Measurements from ENCODE around the gene NRTN. TPM values are rescaled to one million over a fixed set of nuclear protein-coding genes. Genes with fewer than 3 reads are reported as not detected.

NRTN gene
- total and polyA plus RNA-seq, 2 experiments from 2014 or later = 4.0 to 5.5 TPM

- Histone ChIP-seq H3K4me3 (peak overlapping the region; percentile 57), H3K27ac (ENCODE audit: low read depth) (no peak overlapping the region), H3K4me2 (peak overlapping the region; percentile 82), H3F3A (replicated peaks; ENCODE audit: low read depth) (no peaks in the 10 kb centered on the region), H4K20me1 (replicated peaks; ENCODE audit: insufficient read depth) (no peaks in the 10 kb centered on the region; the same call in 1 of the 2 replicates), H3K79me2 (replicated peaks; ENCODE audit: insufficient read depth) (no peaks in the 10 kb centered on the region), H3K36me3 (ENCODE audit: insufficient read depth) (no peaks in the 10 kb centered on the region), H3K9me2 (ENCODE audit: insufficient read depth) (peaks cover 5% of the 10 kb centered on the region; the same call in 1 of the 2 replicates), H2AFZ (peak overlapping the region; percentile 91), H3K4me1 (ENCODE audit: insufficient read depth) (peaks cover 6% of the 10 kb centered on the region; the same call in 1 of the 2 replicates), H3K27me3 (ENCODE audit: insufficient read depth) (peaks cover 15% of the 10 kb centered on the region)
- Mint-ChIP-seq H3K9me3 (peaks cover 3% of the 10 kb centered on the region; the same call in 2 of the 3 replicates), H3K4me3 (peak overlapping the region; percentile 69), H3K27me3 (ENCODE audit: insufficient read depth, low read depth, poor library complexity) (peaks cover 40% of the 10 kb centered on the region), H3K36me3 (ENCODE audit: low read depth) (peaks cover 2% of the 10 kb centered on the region; the same call in 2 of the 3 replicates), H3K4me1 (peaks cover 23% of the 10 kb centered on the region), H3K27ac (no peak overlapping the region)
- no peak for TF ChIP-seq NANOG (IDR thresholded peaks at IDR 0.05; ENCODE audit: borderline replicate concordance)
- no peak for TF ChIP-seq STAT1 (IDR thresholded peaks at IDR 0.05; ENCODE audit: unreplicated experiment)
- TF ChIP-seq ETS1 (IDR thresholded peaks at IDR 0.05) = peak; percentile 41; the same call in 1 of the 2 replicates
- TF ChIP-seq, protein P1, sequence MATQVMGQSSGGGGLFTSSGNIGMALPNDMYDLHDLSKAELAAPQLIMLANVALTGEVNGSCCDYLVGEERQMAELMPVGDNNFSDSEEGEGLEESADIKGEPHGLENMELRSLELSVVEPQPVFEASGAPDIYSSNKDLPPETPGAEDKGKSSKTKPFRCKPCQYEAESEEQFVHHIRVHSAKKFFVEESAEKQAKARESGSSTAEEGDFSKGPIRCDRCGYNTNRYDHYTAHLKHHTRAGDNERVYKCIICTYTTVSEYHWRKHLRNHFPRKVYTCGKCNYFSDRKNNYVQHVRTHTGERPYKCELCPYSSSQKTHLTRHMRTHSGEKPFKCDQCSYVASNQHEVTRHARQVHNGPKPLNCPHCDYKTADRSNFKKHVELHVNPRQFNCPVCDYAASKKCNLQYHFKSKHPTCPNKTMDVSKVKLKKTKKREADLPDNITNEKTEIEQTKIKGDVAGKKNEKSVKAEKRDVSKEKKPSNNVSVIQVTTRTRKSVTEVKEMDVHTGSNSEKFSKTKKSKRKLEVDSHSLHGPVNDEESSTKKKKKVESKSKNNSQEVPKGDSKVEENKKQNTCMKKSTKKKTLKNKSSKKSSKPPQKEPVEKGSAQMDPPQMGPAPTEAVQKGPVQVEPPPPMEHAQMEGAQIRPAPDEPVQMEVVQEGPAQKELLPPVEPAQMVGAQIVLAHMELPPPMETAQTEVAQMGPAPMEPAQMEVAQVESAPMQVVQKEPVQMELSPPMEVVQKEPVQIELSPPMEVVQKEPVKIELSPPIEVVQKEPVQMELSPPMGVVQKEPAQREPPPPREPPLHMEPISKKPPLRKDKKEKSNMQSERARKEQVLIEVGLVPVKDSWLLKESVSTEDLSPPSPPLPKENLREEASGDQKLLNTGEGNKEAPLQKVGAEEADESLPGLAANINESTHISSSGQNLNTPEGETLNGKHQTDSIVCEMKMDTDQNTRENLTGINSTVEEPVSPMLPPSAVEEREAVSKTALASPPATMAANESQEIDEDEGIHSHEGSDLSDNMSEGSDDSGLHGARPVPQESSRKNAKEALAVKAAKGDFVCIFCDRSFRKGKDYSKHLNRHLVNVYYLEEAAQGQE (IDR thresholded peaks at IDR 0.05; ENCODE audit: unreplicated experiment) = no peak
- TF ChIP-seq POLR2AphosphoS5 (IDR thresholded peaks at IDR 0.05; ENCODE audit: low read depth) = no peak
- TF ChIP-seq ZNF114 (CRISPR knock-in tag; IDR thresholded peaks at IDR 0.05) = no peak
- peak; percentile 79 to 92 for TF ChIP-seq CTCF (conservative IDR thresholded peaks at IDR 0.05; ENCODE audit: low read depth in 2 of 2)
- ATAC-seq = peak; percentile 67
- peak; percentile 97 for DNase-seq (ENCODE audit: low spot score)
Observed at GRCh38 chr19:5805462-5806132, 730 bp downstream of the NRTN start.

DNA sequence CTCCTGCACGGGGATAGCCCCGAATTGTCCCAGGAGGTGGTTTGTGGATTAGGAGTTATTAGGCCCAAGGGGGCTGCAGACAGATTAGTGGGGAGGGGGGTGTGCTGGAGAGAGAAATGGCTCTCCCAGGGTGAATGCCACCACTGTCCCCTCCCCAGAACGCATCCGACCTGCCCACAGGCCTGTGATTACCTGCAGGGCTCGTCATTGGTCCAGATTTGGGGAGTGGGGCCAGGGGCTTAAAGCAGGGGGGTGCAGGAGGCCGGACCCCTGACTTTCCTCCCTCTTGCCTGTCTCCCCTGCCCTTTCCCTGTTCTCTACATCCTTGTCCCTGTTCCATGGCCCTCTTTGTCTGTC lies 1.2 kb downstream of the NRTN start:
- Mint-ChIP-seq H3K9me3 (peaks cover 3% of the 10 kb centered on the region; the same call in 2 of the 3 replicates), H3K4me3 (peak overlapping the region; percentile 69), H3K36me3 (ENCODE audit: low read depth) (peaks cover 2% of the 10 kb centered on the region; the same call in 2 of the 3 replicates), H3K4me1 (peaks cover 23% of the 10 kb centered on the region), H3K27me3 (ENCODE audit: insufficient read depth, low read depth, poor library complexity) (peaks cover 41% of the 10 kb centered on the region), H3K27ac (no peak overlapping the region)
- no peak for DNase-seq (ENCODE audit: low spot score)
- peak overlapping the region; percentile 91; the same call in 1 of the 2 replicates for H2AFZ ChIP-seq
- no peaks in the 10 kb centered on the region for H3K36me3 ChIP-seq (ENCODE audit: insufficient read depth)
- TF ChIP-seq, protein P1 (IDR thresholded peaks at IDR 0.05; ENCODE audit: unreplicated experiment) = no peak
- TF ChIP-seq CTCF (conservative IDR thresholded peaks at IDR 0.05; ENCODE audit: low read depth in 2 of 2) (peak in 1 of 2 experiments; percentile 5; a peak in 1 of 4 replicates), NANOG (IDR thresholded peaks at IDR 0.05; ENCODE audit: borderline replicate concordance) (no peak), ZNF331 (CRISPR knock-in tag; IDR thresholded peaks at IDR 0.05; ENCODE audit: low read depth) (no peak), EZH2 (IDR thresholded peaks at IDR 0.05; ENCODE audit: low read depth, unreplicated experiment) (no peak)
- peaks cover 15% of the 10 kb centered on the region for H3K27me3 ChIP-seq (ENCODE audit: insufficient read depth)
- no peaks in the 10 kb centered on the region; the same call in 1 of the 2 replicates for H4K20me1 ChIP-seq (replicated peaks; ENCODE audit: insufficient read depth)
- no peaks in the 10 kb centered on the region for H3K79me2 ChIP-seq (replicated peaks; ENCODE audit: insufficient read depth)
- peaks cover 5% of the 10 kb centered on the region; the same call in 1 of the 2 replicates for H3K9me2 ChIP-seq (ENCODE audit: insufficient read depth)
- ATAC-seq = no peak
- peak overlapping the region; percentile 82 for H3K4me2 ChIP-seq
- H3K27ac ChIP-seq (ENCODE audit: low read depth) = no peak overlapping the region
- H3F3A ChIP-seq (replicated peaks; ENCODE audit: low read depth) = no peaks in the 10 kb centered on the region
- H3K4me1 ChIP-seq (ENCODE audit: insufficient read depth) = peaks cover 6% of the 10 kb centered on the region; the same call in 1 of the 2 replicates
- H3K4me3 ChIP-seq = peak overlapping the region; percentile 57
